ENCODE results near the gene WDFY4. TPM values are rescaled to one million over a fixed set of nuclear protein-coding genes. Genes with fewer than 3 reads are reported as not detected.

The WDFY4 gene
- total and polyA plus RNA-seq, 2 of the 13 experiments (the other 11 are each of a cell fraction or from before 2014, with no cell fraction given), result not detected

DNA sequence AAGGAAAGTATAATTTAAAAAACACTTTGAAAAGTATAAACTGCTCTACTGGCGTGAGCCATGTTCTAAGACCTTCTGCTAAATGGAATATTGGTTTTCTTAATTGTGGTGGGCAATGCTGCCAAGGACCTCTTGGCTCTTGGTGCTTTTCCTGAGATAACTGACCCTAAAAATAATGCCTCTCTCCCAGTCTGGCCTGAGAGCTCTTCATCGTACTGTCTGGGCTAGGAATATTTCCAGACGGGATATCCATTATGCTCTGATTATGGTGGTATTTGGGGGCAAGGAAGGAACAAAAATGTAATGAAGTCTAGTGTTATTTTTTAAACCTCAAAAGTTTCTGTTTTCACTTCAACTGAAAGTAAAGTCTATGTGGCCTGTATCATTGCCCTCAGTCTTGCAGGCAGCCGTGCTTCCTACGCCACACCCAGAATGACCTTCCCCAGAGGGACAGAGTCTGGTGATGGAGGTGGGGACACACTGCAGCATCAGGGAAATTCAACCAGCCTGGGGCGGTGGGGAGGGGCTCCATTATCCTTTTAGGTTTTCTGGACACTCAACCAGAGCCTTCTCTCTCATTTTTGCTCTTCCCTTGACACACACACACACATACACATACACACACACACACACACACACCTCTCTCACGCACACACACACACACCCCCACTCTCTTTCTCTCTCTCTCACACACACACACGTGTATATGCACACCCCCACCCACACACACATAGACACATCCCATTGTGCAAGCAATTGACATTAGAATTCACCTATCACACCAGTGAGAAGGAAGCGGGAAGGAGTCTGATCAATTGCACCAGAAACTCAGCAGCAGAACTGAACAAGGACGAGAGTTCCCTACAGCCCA is 155.4 kb downstream of the WDFY4 start:
- intact Hi-C loops (cut with micrococcal nuclease; ENCODE audit: unreplicated experiment) (no loop called here), in situ Hi-C loops (cut with HindIII; ENCODE audit: extremely low pct_ligation_motif_present, low pct_unique_long_range_greater_than_20kb) (no loop called here)
- no peak overlapping the region for H2AFZ ChIP-seq (ENCODE audit: low read length)
- POLR2A ChIA-PET, result no interaction called here
- no peak overlapping the region for H3K4me2 ChIP-seq (ENCODE audit: low read depth, low read length)
- no peak for ATAC-seq
- H3K9ac ChIP-seq (ENCODE audit: insufficient read depth, low read depth, low read length), result no peak overlapping the region
- no peaks in the 10 kb centered on the region for H3K79me2 ChIP-seq (ENCODE audit: insufficient read depth, low read length)
- FAIRE-seq, result no peak
- H4K20me1 ChIP-seq (ENCODE audit: insufficient read depth, low read length), result no peaks in the 10 kb centered on the region
- no peaks in the 10 kb centered on the region for H3K36me3 ChIP-seq (replicated peaks in 1 of 2; ENCODE audit: control insufficient read depth in 1 of 2, insufficient read depth in 2 of 2, low read length in 2 of 2)
- no peak for DNase-seq (ENCODE audit: low spot score)
- TF ChIP-seq ZNF644 (CRISPR knock-in tag; IDR thresholded peaks at IDR 0.05; ENCODE audit: low read depth) (no peak), ZSCAN30 (CRISPR knock-in tag; IDR thresholded peaks at IDR 0.05) (no peak), SYNCRIP (IDR thresholded peaks at IDR 0.05; ENCODE audit: insufficient read depth, low read depth, low read length) (no peak), FUBP1 (CRISPR knock-in tag; IDR thresholded peaks at IDR 0.05; ENCODE audit: borderline replicate concordance) (no peak), SMAD1 (CRISPR knock-in tag; IDR thresholded peaks at IDR 0.05; ENCODE audit: borderline replicate concordance, low read depth) (no peak), NAIF1 (CRISPR knock-in tag; IDR thresholded peaks at IDR 0.05; ENCODE audit: borderline replicate concordance) (no peak), SMAD3 (CRISPR knock-in tag; IDR thresholded peaks at IDR 0.05) (no peak), PHF20 (CRISPR knock-in tag; IDR thresholded peaks at IDR 0.05) (no peak), KDM4B (CRISPR knock-in tag; IDR thresholded peaks at IDR 0.05) (no peak), ZBTB42 (CRISPR knock-in tag; IDR thresholded peaks at IDR 0.05) (no peak), IKZF4 (CRISPR knock-in tag; IDR thresholded peaks at IDR 0.05; ENCODE audit: borderline replicate concordance, low read depth, not compliant biosample characterization) (no peak), TBL1XR1 (IDR thresholded peaks at IDR 0.05; ENCODE audit: borderline replicate concordance, low read length, partially characterized antibody) (no peak), ARNTL (CRISPR knock-in tag; IDR thresholded peaks at IDR 0.05) (no peak), CSRNP1 (CRISPR knock-in tag; IDR thresholded peaks at IDR 0.05) (no peak)
- TF ChIP-seq, protein P1, sequence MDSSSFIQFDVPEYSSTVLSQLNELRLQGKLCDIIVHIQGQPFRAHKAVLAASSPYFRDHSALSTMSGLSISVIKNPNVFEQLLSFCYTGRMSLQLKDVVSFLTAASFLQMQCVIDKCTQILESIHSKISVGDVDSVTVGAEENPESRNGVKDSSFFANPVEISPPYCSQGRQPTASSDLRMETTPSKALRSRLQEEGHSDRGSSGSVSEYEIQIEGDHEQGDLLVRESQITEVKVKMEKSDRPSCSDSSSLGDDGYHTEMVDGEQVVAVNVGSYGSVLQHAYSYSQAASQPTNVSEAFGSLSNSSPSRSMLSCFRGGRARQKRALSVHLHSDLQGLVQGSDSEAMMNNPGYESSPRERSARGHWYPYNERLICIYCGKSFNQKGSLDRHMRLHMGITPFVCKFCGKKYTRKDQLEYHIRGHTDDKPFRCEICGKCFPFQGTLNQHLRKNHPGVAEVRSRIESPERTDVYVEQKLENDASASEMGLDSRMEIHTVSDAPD (CRISPR knock-in tag; IDR thresholded peaks at IDR 0.05), result no peak
- TF ChIP-seq, protein P2, sequence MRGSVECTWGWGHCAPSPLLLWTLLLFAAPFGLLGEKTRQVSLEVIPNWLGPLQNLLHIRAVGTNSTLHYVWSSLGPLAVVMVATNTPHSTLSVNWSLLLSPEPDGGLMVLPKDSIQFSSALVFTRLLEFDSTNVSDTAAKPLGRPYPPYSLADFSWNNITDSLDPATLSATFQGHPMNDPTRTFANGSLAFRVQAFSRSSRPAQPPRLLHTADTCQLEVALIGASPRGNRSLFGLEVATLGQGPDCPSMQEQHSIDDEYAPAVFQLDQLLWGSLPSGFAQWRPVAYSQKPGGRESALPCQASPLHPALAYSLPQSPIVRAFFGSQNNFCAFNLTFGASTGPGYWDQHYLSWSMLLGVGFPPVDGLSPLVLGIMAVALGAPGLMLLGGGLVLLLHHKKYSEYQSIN (CRISPR knock-in tag; IDR thresholded peaks at IDR 0.05; ENCODE audit: borderline replicate concordance), result no peak
- H3K4me1 ChIP-seq (ENCODE audit: insufficient read depth, low read length), result no peaks in the 10 kb centered on the region
- no peak overlapping the region for H3K4me3 ChIP-seq (replicated peaks in 1 of 3; ENCODE audit: insufficient read depth in 1 of 3, low read depth in 2 of 3, low read length in 3 of 3)
- no peaks in the 10 kb centered on the region for H3K9me3 ChIP-seq (ENCODE audit: low read length)
- WGBS (ENCODE audit: low lambda C conversion rate), result 19% methylated on average over 10 of the region's 10 CpGs
- no peak overlapping the region for H3K27ac ChIP-seq (ENCODE audit: extremely low read length, insufficient read depth, low read length)
- BruUV-seq (replicated peaks), result no TSS peak
- peaks cover 0 to 9% of the 10 kb centered on the region in 2 experiments; a peak in 1 of 5 replicates for H3K27me3 ChIP-seq (ENCODE audit: control insufficient read depth in 1 of 2, insufficient read depth in 2 of 2, low read length in 2 of 2)
- CTCF ChIA-PET (ENCODE audit: low intra/inter-chr PET ratio, low total read pairs), result no interaction called here

Measured in HepG2 (cell line).